ENCODE measurements around the gene SHISA9. TPM values are rescaled to one million over a fixed set of nuclear protein-coding genes. Genes with fewer than 3 reads are reported as not detected.

SHISA9 gene
- total RNA-seq, 4 donors from 2014 or later, result 2.0 to 6.3 (median 3.5) TPM

DNA sequence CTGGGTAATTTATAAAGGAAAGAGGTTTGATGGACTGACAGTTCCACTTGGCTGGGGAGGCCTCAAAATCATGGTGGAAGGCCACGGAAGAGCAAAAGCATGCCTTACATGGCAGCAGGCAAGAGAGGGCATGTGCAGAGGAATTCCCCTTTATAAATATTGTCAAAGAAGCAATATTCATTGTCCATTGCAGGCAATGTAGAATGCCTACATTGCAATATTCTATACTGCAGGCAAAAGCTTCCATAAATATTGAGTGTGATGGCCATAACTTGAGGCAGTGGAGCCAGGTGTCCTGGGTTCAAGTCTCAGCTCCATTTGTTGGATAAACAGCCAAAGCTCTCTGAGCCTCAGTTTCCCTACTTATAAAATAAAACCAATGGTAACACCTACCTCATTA is 322.3 kb downstream of the SHISA9 start:
- no peaks in the 10 kb centered on the region for H3K4me1 ChIP-seq
- no peaks in the 10 kb centered on the region for H3K36me3 ChIP-seq
- H3K27me3 ChIP-seq, result no peaks in the 10 kb centered on the region
- H3K9me3 ChIP-seq, result peaks cover 0 to 13% (median 0%) of the 10 kb centered on the region in 4 donors
- no peak overlapping the region for H3K4me3 ChIP-seq
- H3K27ac ChIP-seq, result no peak overlapping the region
- 82 to 83% methylated on average over 1 of the region's 1 CpG for WGBS, 2 donors
- TF ChIP-seq POLR2A (IDR thresholded peaks at IDR 0.05), result no peak
- TF ChIP-seq, protein P1, sequence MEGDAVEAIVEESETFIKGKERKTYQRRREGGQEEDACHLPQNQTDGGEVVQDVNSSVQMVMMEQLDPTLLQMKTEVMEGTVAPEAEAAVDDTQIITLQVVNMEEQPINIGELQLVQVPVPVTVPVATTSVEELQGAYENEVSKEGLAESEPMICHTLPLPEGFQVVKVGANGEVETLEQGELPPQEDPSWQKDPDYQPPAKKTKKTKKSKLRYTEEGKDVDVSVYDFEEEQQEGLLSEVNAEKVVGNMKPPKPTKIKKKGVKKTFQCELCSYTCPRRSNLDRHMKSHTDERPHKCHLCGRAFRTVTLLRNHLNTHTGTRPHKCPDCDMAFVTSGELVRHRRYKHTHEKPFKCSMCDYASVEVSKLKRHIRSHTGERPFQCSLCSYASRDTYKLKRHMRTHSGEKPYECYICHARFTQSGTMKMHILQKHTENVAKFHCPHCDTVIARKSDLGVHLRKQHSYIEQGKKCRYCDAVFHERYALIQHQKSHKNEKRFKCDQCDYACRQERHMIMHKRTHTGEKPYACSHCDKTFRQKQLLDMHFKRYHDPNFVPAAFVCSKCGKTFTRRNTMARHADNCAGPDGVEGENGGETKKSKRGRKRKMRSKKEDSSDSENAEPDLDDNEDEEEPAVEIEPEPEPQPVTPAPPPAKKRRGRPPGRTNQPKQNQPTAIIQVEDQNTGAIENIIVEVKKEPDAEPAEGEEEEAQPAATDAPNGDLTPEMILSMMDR (IDR thresholded peaks at IDR 0.05), result no peak
- DNase-seq (ENCODE audit: low spot score in 2 of 2), result no peak

DNA sequence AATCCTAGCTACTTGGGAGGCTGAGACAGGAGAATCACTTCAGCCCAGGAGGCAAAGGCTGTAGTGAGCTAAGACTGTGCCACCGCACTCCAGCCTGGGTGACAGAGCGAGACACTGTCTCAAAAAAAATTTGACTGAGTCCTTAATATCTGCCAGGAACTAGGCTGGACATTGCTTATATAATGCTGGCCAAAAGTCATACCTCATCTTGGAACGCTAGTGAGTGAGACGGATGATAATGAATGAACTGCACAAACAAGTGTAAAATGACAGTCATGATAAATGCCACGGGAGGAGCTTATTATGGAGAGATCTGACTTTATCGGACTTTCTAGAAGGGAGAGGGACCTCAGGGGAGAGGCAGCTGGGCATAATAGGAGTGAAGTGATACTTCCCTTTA is 327.6 kb downstream of the SHISA9 start:
- no peak for DNase-seq (ENCODE audit: low spot score in 2 of 2)
- 74 to 80% methylated on average over 6 of the region's 6 CpGs for WGBS, 2 donors
- H3K4me3 ChIP-seq, result no peak overlapping the region
- no peak overlapping the region for H3K27ac ChIP-seq
- H3K4me1 ChIP-seq, result no peaks in the 10 kb centered on the region
- no peaks in the 10 kb centered on the region for H3K36me3 ChIP-seq
- no peak for TF ChIP-seq EP300 (IDR thresholded peaks at IDR 0.05)
- TF ChIP-seq, protein P1 (IDR thresholded peaks at IDR 0.05), result no peak
- peaks cover 0 to 9% (median 0%) of the 10 kb centered on the region in 4 donors for H3K9me3 ChIP-seq
- no peaks in the 10 kb centered on the region for H3K27me3 ChIP-seq

- no peaks in the 10 kb centered on the region for H3K36me3 ChIP-seq
- TF ChIP-seq POLR2A (IDR thresholded peaks at IDR 0.05), result no peak
- no peak for TF ChIP-seq EP300 (IDR thresholded peaks at IDR 0.05)
- TF ChIP-seq, protein P1 (IDR thresholded peaks at IDR 0.05), result no peak
- no peaks in the 10 kb centered on the region for H3K4me1 ChIP-seq
- H3K27ac ChIP-seq, result no peak overlapping the region
- H3K9me3 ChIP-seq, result peaks cover 0 to 11% (median 0%) of the 10 kb centered on the region in 4 donors
- no peaks in the 10 kb centered on the region for H3K27me3 ChIP-seq
- no peak for DNase-seq (ENCODE audit: low spot score in 2 of 2)
- 67 to 79% methylated on average over 4 of the region's 4 CpGs for WGBS, 2 donors
- no peak overlapping the region for H3K4me3 ChIP-seq
These were observed 330.0 kb downstream of the SHISA9 start for GRCh38 chr16:13231365-13231764.

DNA sequence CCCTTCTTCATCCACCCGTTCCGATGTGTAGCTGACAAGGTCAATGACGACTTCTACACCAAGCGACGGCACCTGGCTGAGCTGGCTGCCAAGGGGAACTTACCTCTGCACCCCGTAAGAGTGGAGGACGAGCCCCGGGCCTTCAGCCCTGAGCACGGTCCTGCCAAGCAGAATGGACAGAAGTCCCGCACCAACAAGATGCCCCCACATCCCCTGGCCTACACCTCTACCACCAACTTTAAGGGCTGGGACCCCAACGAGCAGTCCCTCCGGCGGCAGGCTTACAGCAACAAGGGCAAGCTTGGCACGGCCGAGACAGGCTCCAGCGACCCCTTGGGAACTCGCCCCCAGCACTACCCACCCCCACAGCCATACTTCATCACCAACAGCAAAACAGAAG is 333.6 kb downstream of the SHISA9 start:
- Histone ChIP-seq H3K36me3 (no peaks in the 10 kb centered on the region), H3K27ac (no peak overlapping the region), H3K9me3 (peaks cover 0 to 11% (median 0%) of the 10 kb centered on the region in 4 donors), H3K27me3 (no peaks in the 10 kb centered on the region), H3K4me1 (no peaks in the 10 kb centered on the region), H3K4me3 (no peak overlapping the region)
- no peak for DNase-seq (ENCODE audit: low spot score in 2 of 2)
- WGBS, 2 donors, result 90 to 91% methylated on average over 17 of the region's 17 CpGs
- no peak for TF ChIP-seq EP300 (IDR thresholded peaks at IDR 0.05)
- TF ChIP-seq, protein P1 (IDR thresholded peaks at IDR 0.05), result no peak
- TF ChIP-seq POLR2A (IDR thresholded peaks at IDR 0.05), result no peak

DNA sequence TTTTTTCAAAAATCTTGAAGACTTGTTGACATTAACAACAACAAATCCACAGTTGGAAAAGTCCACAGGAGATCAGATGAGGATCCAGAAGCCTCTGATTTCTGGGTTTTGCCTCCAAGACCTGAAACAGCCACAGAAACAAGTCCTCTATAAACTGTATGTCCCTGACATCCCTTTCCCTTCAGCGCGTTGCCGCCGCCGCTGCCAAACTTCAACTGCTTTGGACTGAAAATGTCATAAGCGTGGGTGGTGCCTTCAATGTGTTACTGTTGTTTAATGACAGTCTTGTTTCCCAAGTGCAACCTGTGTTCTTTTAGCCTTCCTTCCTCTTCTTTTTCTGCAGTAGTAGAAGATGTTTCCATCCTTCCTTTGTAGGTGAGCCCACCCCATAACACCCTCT is 334.9 kb downstream of the SHISA9 start:
- Histone ChIP-seq H3K36me3 (no peaks in the 10 kb centered on the region), H3K4me3 (no peak overlapping the region), H3K27ac (no peak overlapping the region), H3K27me3 (no peaks in the 10 kb centered on the region), H3K9me3 (peaks cover 0 to 14% (median 0%) of the 10 kb centered on the region in 4 donors), H3K4me1 (no peaks in the 10 kb centered on the region)
- WGBS, 2 donors, result 85 to 91% methylated on average over 6 of the region's 6 CpGs
- TF ChIP-seq, protein P1 (IDR thresholded peaks at IDR 0.05), result no peak
- TF ChIP-seq POLR2A (IDR thresholded peaks at IDR 0.05) (no peak), EP300 (IDR thresholded peaks at IDR 0.05) (no peak)
- no peak for DNase-seq (ENCODE audit: low spot score in 2 of 2)
